HPDE6-E6E7 (cell line): ENCODE data around the gene ANGPTL2.
"Not testable (repeated sequence)": the region's sequence is repeated elsewhere in the genome, so short reads cannot be mapped to it uniquely, and the experiment has no call there.

Experiments used
- DNase-seq: peaks from one replicate; pipeline ENCODE4 v3.0.0; 2011; ENCODE audit warnings: missing footprints; ENCODE audit errors: extremely low spot score

ANGPTL2 gene

GRCh38 chr9:127122176-127123063 lies at the start of gene ANGPTL2:
TSS of gene ANGPTL2 (minus strand) at chr9:127122635. CDS start at chr9:127108731, 13,904 bp downstream.
- DNase-seq = no peak

- DNase-seq = not testable (repeated sequence)
Measured at GRCh38 chr9:127171348-127171747, 48.9 kb upstream of the ANGPTL2 start.

DNA sequence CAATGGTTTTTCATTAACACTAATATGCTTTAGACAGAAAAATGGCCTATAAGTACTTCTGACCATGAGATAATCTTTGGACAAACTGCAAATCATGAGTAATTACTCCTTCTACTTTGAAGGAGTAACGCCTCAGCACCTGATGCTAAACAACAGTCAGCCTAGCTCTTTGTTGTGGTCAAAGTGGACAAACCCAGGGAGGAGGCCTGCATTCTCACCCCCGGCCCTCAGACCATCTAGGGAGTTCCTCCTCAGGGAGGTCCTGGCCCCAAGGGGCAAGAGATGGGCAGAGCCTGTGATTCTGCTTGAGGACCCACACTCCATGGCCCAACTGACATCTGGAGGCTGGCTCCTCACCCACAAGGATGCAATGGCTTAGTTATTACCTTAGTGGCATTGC lies 48.2 kb upstream of the ANGPTL2 start:
- no peak for DNase-seq

DNA sequence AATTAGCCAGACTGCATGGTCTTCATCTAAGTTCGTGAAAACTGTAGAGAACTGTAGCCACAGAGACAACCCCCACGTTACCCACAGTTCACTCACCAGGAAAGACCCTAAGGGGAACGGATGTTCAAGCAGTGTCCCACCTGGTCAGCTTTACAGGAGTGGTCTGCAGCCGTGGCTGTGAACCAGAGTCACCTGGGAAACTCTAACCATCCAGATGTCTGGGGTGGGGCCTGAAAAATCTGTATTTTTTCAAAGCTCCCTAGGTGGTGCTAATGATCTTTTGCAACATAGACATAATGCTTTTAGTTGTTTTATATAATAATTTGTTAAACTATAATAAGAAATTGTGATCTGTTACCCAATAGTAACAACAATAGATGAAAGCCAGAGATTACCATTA lies 47.7 kb upstream of the ANGPTL2 start:
- DNase-seq = no peak

DNA sequence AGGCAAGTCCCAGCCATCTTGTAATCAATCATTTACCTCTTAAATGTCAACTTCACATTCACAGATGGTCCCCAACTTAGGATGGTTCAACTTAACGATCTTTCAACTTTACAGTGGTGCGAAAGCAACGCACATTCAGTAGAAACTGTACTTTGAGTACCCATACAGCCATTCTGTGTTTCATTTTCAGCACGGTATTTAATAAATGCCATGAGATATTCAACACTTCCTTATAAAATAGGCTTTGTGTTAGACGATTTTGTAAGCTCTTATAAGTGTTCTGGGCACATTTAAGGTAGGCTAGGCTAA lies 47.1 kb upstream of the ANGPTL2 start:
- DNase-seq = no peak

DNA sequence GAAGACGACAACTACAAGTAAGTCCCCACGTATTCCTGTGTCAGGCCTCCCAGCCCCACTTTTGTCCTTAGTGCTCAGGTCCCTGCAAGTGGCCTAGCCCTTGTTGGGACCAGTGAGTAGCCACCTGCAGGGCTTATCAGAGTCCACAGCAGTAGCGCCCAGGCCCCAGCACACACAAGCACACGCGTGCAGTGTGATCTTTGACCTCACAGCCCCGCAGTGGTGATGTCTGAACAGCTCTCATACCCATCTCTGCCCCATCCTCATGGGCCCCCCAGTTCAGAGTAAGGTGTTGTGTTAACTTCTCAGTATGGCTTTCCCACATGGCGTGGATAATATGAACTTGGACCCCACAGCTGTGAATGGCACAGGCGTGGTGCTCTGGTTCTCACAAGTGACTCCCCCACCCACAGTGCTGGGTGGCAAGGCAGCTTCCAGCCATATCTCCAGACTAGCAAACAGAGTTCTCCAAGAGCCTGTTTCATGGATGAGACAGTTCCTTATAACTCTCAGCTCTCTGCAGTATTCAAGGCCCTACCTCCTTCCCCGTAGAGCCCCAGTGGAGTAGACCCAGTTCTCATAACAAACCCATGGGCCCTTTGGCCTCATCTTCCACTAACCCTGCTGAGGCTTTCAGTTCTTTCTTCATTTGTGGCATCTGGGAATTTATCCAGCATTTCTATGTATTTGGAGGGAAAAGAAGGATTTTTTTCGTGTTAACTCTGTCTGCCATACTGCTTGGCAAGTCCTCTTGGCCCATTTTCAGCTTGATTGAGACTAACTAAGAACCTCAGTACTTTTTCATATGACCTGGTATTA lies 46.5 kb upstream of the ANGPTL2 start:
- no peak for DNase-seq

DNA sequence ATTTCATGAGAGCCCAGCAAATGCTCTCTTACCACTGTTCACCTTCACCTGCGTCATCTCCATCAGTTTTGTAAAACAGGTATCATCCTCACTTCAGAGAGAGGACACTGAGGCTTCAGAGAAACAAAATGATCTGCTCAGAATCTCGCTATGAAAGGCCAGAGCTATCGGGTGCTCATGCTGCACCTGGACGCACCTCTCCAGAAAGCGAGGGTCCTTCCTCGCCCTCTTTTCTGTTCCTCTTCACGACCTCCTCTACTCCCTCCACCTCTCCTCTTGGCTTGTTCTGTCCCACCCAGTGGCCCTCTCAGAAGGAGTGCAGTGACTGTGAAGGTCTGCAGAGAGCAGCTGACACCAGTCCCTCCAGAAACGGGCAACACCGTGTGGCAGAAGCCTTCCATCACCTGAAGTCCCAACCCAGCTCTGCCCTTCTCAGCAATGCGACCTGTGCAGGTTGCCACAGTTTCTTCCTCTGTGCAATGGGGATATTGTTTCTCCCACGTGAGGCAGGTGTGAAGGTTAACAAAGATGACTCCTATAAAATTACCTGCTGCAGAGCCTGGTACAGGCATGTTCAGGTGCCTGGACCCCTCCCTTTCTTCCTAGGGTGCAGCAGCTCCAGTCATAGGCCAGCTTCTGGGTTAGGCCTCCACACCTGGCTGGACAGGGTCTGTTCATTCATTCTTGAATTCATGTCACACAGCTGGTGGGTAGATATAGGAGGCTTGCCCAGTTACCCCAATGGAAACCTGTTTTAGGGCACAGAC lies 45.3 kb upstream of the ANGPTL2 start:
- DNase-seq = no peak

DNA sequence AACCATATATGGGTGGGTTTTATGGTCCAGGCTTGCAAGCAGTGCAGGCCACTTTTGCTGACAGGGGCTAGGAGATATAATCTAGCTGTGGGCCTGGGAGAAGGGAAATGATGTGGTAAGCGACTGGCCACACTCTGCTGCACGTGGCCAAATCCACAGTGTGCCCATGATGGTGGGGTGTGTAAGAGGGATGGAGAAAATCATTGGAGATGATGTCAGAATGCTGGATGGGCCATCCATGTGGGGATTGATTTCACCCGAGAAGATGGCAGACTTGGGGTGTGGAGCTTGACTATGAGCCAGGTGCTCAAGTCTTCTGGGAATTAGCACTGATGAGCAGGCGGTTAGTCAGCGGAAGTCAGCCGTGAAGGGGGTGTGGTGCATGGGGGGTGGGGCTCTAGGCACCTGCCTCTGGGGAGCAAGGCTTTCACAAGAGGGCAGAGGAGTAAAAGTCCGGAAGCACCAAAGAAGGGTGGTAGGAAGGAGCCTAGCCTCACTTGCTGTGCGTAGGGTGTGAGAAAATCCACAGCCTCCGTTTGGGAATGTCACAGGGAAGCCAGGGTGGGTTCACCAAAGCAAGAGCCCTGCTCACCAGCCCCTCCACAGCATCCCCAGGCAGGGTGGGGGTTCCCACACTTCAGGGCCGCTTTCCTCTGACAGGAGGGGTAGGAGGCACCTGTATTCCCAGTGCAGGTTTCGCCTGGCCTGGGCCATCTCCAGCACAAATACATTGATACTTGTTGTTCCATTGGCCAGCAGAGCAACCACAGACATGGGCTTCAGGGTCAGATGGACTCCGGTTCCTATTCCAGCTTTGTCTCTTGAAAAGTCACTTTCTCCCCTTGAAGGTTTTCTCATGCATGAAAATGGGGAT lies 44.5 kb upstream of the ANGPTL2 start:
- peak; percentile 88 for DNase-seq

GRCh38 chr9:127166111-127166510 lies 43.7 kb upstream of the ANGPTL2 start:
- no peak for DNase-seq

DNA sequence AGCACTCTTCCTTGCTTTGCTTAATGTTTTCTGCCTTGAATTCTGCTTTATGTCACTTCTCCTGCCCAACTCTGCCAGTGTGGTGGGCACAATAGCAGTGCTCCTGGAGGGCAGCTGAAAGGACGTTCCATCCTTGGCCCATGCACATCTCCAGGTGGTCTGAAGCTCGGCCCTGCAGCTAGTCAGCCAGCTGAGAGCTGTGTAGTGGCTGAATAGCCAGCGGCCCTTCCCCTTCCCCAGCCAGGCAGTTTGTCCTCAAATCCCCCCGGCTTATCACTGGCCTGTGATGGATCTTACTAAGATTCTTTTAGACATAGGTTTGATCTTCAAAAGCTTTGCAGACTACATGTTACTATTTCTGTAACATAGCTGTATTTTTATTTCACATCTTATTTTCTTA lies 42.7 kb upstream of the ANGPTL2 start:
- DNase-seq = no peak

DNA sequence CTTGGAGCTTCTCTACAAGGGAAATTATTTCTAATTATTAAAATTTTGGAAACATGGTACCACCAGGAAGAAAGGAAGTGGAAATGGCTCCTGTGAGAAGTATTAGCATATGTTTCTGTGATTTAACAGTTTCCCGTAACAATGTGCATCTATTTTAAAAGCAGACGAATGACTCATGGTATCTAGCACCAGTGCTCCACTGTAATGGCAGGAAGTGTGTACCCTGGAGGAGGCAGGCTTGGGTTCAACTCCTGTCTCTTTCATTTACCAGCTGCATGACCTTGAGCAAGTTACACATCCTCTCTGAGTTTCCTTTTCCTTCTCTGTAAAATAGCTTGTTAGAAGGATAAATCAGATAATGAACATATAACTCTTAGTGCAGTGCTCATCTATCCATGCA lies 41.0 kb upstream of the ANGPTL2 start:
- no peak for DNase-seq

GRCh38 chr9:127162864-127163365 lies 40.5 kb upstream of the ANGPTL2 start:
- no peak for DNase-seq

DNA sequence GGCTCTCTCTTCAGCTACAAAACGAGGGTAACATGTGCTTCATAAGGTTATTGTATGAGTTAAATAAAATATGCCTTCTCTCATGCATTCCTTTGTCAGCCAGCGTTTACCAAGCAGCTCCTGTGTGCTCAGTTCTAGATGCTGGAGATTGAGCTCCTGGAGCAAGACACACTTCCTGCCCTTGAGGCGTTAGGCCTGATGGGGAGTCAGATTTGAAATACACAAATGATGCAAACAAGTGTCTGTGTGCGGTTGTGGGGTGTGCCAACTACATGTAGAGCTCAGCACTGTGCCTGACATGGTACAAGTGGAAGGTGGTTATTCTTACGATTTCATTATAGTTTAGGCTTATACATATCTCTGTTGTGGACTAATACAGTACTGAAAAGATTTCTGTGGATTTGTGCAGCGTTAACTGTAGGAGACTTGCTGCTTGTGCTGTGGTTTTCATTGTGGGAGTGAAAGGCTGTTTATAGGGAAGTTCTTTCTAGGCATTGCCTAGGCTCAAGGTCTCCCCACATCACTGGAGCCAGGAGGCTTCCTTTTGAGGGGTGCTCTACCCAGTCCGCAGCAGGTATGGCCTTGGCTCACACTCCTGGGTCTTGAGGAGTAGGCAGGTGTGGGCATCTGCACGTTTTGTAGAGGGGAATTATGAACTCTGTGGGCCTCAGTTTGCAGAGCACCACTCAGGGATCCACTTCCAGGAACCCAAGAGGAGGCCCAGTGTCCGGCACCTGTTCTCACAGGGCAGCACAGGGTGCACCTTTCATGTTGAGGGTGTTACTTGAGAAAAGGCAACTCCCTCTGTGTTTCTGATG lies 39.8 kb upstream of the ANGPTL2 start:
- no peak for DNase-seq

DNA sequence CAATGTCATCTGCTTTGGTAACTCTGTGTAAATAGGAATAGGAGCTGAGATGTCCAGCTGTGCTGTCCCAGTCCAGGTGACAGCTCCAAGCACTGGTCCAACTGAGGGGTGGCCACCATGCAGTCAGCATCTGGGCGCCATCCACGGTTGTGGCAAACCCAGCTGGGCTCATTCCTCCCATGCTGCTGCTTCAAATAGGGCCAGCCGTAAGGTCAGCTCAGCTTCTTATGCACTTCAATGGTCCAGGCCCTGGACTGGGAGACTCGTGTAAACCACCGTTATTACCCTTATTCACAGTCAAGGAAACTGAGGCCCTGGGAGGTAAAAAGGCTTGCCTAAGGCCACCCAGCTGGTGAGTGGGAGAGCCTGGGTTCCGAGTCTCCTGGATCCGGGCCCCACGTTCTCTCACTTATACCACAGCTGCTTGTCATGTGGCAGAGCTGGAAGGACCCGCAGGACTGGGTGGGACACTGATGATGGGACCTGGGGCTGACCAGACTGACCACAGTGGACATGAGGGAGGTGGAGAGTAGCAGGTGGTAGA lies 38.7 kb upstream of the ANGPTL2 start:
- no peak for DNase-seq

- no peak for DNase-seq
Measured at GRCh38 chr9:127159949-127160610, 37.6 kb upstream of the ANGPTL2 start.

GRCh38 chr9:127159325-127159801 lies 36.9 kb upstream of the ANGPTL2 start:
- peak; percentile 71 for DNase-seq

DNA sequence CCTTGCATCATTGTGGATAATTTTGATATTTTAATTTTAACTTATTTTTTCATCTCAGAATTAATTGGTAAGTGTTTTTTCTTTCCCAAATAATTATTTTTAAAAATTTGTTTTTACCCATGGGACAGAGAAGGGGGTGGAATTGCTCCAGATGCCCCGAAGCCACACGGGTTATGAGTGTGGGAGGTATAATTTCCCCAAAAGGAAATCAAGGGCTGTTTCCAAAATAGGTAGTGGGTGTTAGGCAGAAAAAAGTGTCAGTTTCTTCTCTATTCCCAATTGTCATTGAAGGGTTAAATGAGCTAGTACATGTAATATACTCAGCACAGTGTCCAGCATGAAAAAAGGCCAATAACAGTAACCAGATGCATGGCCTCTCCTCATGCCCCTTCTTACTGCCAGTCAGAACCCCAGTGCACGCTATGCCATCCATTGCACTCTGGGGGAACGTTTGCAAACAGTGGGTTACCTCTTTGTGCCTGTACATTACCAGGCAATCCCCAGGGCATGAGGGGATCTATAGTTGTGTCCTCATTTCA lies 36.4 kb upstream of the ANGPTL2 start:
- DNase-seq = no peak

DNA sequence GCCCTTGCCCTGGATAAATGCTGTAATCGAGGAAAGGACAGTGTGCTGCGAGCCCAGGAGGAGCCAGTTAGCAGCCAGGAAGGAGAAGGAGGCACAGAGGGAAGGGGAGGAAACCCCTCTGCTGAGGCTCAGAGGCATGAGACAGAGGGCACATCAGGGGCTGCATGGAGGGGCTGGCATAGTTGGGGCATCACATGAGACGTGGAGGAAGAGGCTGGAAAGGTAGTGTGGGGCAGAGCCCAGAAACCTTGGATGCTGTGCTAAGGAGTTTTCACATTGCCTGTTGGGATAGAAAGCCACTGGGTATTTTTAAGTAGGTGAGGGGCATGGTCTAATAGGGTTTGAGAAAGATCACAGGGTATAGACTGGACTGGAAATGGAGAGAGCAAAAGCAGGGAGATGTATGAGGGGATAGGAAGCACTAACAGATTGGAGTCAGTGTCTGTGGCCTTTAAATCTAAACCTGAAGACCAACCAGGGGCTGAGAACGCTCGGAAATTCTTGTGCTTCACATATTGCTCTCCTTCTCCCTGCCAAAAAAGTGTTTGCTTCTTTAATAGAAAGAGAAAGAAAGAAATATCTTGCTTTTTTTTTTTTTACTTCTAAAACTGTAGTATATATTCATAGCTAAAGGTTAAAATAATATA lies 33.0 kb upstream of the ANGPTL2 start:
- DNase-seq = no peak
